GM23248 (cell line): ENCODE results near the gene TNRC6B.

Experiments
- EZH2 ChIP-seq: fragments of 200-600 bp; sonication (generic); IDR thresholded peaks from 2 replicates; pipeline ENCODE4 v1.6.1; 2018; ENCODE audit warnings: antibody characterized with exemption, mild to moderate bottlenecking; ENCODE audit not compliant: insufficient read depth, poor library complexity, severe bottlenecking
- EZH2phosphoT487 ChIP-seq: fragments of 200-600 bp; sonication (generic); IDR thresholded peaks from 2 replicates; pipeline ENCODE4 v1.6.1; 2018; ENCODE audit warnings: antibody characterized with exemption, moderate library complexity, mild to moderate bottlenecking, low read depth; ENCODE audit not compliant: insufficient read depth

- no peak for TF ChIP-seq EZH2
- no peak for TF ChIP-seq EZH2phosphoT487
Observed at GRCh38 chr22:40156001-40156516, 21.7 kb upstream of the TNRC6B start.
